ENCODE data around the gene NCL. TPM values are rescaled to one million over a fixed set of nuclear protein-coding genes. Genes with fewer than 3 reads are reported as not detected.
A peak's percentile ranks its signal among the peaks of the same experiment; 100 is the strongest.

The NCL gene
- total and polyA plus RNA-seq, 2 of the 13 experiments (the other 11 are each of a cell fraction or from before 2014, with no cell fraction given), result 105 to 779 TPM

- TF ChIP-seq ZNF253 (CRISPR knock-in tag; IDR thresholded peaks at IDR 0.05; ENCODE audit: borderline replicate concordance) (no peak), ZNF343 (CRISPR knock-in tag; IDR thresholded peaks at IDR 0.05) (no peak; the same call in 1 of the 2 replicates), ZNF841 (CRISPR knock-in tag; IDR thresholded peaks at IDR 0.05; ENCODE audit: borderline replicate concordance) (no peak), ARHGAP35 (CRISPR knock-in tag; IDR thresholded peaks at IDR 0.05; ENCODE audit: borderline replicate concordance) (peak; percentile 22; the same call in 1 of the 2 replicates), SRY (CRISPR knock-in tag; IDR thresholded peaks at IDR 0.05) (0 out of 2 replicates have a peak, but pooled peaks have one; percentile 29), U2AF2 (IDR thresholded peaks at IDR 0.05; ENCODE audit: low read depth, low read length) (no peak), ZFAT (CRISPR knock-in tag; conservative IDR thresholded peaks at IDR 0.05) (peak; percentile 90; the same call in 1 of the 2 replicates)
- TF ChIP-seq, protein P1, sequence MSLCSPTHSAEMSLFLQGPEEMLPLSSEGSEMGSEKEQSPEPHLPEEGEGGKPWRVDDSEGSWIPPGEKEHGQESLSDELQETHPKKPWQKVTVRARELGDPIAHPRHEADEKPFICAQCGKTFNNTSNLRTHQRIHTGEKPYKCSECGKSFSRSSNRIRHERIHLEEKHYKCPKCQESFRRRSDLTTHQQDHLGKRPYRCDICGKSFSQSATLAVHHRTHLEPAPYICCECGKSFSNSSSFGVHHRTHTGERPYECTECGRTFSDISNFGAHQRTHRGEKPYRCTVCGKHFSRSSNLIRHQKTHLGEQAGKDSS (CRISPR knock-in tag; IDR thresholded peaks at IDR 0.05; ENCODE audit: borderline replicate concordance, low read depth), result no peak
- TF ChIP-seq, protein P2, sequence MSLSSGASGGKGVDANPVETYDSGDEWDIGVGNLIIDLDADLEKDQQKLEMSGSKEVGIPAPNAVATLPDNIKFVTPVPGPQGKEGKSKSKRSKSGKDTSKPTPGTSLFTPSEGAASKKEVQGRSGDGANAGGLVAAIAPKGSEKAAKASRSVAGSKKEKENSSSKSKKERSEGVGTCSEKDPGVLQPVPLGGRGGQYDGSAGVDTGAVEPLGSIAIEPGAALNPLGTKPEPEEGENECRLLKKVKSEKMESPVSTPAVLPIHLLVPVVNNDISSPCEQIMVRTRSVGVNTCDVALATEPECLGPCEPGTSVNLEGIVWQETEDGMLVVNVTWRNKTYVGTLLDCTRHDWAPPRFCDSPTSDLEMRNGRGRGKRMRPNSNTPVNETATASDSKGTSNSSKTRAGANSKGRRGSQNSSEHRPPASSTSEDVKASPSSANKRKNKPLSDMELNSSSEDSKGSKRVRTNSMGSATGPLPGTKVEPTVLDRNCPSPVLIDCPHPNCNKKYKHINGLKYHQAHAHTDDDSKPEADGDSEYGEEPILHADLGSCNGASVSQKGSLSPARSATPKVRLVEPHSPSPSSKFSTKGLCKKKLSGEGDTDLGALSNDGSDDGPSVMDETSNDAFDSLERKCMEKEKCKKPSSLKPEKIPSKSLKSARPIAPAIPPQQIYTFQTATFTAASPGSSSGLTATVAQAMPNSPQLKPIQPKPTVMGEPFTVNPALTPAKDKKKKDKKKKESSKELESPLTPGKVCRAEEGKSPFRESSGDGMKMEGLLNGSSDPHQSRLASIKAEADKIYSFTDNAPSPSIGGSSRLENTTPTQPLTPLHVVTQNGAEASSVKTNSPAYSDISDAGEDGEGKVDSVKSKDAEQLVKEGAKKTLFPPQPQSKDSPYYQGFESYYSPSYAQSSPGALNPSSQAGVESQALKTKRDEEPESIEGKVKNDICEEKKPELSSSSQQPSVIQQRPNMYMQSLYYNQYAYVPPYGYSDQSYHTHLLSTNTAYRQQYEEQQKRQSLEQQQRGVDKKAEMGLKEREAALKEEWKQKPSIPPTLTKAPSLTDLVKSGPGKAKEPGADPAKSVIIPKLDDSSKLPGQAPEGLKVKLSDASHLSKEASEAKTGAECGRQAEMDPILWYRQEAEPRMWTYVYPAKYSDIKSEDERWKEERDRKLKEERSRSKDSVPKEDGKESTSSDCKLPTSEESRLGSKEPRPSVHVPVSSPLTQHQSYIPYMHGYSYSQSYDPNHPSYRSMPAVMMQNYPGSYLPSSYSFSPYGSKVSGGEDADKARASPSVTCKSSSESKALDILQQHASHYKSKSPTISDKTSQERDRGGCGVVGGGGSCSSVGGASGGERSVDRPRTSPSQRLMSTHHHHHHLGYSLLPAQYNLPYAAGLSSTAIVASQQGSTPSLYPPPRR (CRISPR knock-in tag; IDR thresholded peaks at IDR 0.05; ENCODE audit: borderline replicate concordance), result no peak
- TF ChIP-seq, protein P3, sequence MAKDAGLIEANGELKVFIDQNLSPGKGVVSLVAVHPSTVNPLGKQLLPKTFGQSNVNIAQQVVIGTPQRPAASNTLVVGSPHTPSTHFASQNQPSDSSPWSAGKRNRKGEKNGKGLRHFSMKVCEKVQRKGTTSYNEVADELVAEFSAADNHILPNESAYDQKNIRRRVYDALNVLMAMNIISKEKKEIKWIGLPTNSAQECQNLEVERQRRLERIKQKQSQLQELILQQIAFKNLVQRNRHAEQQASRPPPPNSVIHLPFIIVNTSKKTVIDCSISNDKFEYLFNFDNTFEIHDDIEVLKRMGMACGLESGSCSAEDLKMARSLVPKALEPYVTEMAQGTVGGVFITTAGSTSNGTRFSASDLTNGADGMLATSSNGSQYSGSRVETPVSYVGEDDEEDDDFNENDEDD (CRISPR knock-in tag; IDR thresholded peaks at IDR 0.05; ENCODE audit: borderline replicate concordance), result peak; percentile 91
- TF ChIP-seq, protein P4, sequence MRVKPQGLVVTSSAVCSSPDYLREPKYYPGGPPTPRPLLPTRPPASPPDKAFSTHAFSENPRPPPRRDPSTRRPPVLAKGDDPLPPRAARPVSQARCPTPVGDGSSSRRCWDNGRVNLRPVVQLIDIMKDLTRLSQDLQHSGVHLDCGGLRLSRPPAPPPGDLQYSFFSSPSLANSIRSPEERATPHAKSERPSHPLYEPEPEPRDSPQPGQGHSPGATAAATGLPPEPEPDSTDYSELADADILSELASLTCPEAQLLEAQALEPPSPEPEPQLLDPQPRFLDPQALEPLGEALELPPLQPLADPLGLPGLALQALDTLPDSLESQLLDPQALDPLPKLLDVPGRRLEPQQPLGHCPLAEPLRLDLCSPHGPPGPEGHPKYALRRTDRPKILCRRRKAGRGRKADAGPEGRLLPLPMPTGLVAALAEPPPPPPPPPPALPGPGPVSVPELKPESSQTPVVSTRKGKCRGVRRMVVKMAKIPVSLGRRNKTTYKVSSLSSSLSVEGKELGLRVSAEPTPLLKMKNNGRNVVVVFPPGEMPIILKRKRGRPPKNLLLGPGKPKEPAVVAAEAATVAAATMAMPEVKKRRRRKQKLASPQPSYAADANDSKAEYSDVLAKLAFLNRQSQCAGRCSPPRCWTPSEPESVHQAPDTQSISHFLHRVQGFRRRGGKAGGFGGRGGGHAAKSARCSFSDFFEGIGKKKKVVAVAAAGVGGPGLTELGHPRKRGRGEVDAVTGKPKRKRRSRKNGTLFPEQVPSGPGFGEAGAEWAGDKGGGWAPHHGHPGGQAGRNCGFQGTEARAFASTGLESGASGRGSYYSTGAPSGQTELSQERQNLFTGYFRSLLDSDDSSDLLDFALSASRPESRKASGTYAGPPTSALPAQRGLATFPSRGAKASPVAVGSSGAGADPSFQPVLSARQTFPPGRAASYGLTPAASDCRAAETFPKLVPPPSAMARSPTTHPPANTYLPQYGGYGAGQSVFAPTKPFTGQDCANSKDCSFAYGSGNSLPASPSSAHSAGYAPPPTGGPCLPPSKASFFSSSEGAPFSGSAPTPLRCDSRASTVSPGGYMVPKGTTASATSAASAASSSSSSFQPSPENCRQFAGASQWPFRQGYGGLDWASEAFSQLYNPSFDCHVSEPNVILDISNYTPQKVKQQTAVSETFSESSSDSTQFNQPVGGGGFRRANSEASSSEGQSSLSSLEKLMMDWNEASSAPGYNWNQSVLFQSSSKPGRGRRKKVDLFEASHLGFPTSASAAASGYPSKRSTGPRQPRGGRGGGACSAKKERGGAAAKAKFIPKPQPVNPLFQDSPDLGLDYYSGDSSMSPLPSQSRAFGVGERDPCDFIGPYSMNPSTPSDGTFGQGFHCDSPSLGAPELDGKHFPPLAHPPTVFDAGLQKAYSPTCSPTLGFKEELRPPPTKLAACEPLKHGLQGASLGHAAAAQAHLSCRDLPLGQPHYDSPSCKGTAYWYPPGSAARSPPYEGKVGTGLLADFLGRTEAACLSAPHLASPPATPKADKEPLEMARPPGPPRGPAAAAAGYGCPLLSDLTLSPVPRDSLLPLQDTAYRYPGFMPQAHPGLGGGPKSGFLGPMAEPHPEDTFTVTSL (CRISPR knock-in tag; IDR thresholded peaks at IDR 0.05; ENCODE audit: borderline replicate concordance), result peak; percentile 61; the same call in 1 of the 2 replicates
- TF ChIP-seq, protein P5, sequence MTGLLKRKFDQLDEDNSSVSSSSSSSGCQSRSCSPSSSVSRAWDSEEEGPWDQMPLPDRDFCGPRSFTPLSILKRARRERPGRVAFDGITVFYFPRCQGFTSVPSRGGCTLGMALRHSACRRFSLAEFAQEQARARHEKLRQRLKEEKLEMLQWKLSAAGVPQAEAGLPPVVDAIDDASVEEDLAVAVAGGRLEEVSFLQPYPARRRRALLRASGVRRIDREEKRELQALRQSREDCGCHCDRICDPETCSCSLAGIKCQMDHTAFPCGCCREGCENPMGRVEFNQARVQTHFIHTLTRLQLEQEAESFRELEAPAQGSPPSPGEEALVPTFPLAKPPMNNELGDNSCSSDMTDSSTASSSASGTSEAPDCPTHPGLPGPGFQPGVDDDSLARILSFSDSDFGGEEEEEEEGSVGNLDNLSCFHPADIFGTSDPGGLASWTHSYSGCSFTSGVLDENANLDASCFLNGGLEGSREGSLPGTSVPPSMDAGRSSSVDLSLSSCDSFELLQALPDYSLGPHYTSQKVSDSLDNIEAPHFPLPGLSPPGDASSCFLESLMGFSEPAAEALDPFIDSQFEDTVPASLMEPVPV (CRISPR knock-in tag; IDR thresholded peaks at IDR 0.05), result peak; percentile 61; the same call in 1 of the 2 replicates
These were observed 574 bp upstream of the NCL start (continued) for GRCh38 chr2:231464576-231465540.

All from HepG2 (cell line).